Natural killer cell treated with Interleukin-12 subunit alpha and Interleukin-12 subunit beta and Interleukin-15 and Interleukin-18, amount 100 ng/mL, for 72 hours (primary cell): ENCODE data around the gene MRRF. TPM values are rescaled to one million over a fixed set of nuclear protein-coding genes. Genes with fewer than 3 reads are reported as not detected.

Experiments
- ATAC-seq, 2 donors: fragments of 150-1000 bp; cut with Tn5 transposase in 1 of 2; sonication (Bioruptor Pico), chemical (Tn5 transposase) in 1 of 2; 2 replicates each; pipeline ENCODE4 v1.10.0; 2021
- DNase-seq: peaks from one replicate; pipeline ENCODE4 v3.0.0; 2022; ENCODE audit warnings: low spot score
- H3K27ac Mint-ChIP-seq, 2 donors: 1 replicate in 1 of 2; 2 replicates in 1 of 2; pipeline ENCODE4 v1.8.0; 2022; ENCODE audit warnings: mixed read lengths in 2 of 2, mild to moderate bottlenecking in 1 of 2, moderate library complexity in 1 of 2
- H3K27me3 Mint-ChIP-seq, 2 donors: 1 replicate in 1 of 2; 2 replicates in 1 of 2; pipeline ENCODE4 v1.8.0; 2022; ENCODE audit warnings: mixed read lengths in 2 of 2
- H3K36me3 Mint-ChIP-seq: one replicate; pipeline ENCODE4 v1.8.0; 2022; ENCODE audit warnings: mixed read lengths
- H3K4me1 Mint-ChIP-seq, 2 donors: 1 replicate in 1 of 2; 2 replicates in 1 of 2; pipeline ENCODE4 v1.8.0; 2022; ENCODE audit warnings: low read depth in 2 of 2, mixed read lengths in 2 of 2, mild to moderate bottlenecking in 1 of 2
- H3K4me3 Mint-ChIP-seq: one replicate; pipeline ENCODE4 v1.8.0; 2022; ENCODE audit warnings: mixed read lengths
- H3K9me3 Mint-ChIP-seq: 2 replicates; pipeline ENCODE4 v1.8.0; 2022; ENCODE audit warnings: mixed read lengths
- total RNA-seq, 2 donors: library from RNA; stranded (reverse); gene quantifications; one replicate each; pipeline ENCODE4 v1.2.3, GENCODE V29; 2022

MRRF gene
- total RNA-seq, 2 donors from 2014 or later: 41.7 to 60.9 TPM

- Mint-ChIP-seq H3K4me3 (no peak overlapping the region), H3K27me3 (peaks cover 3 to 15% of the 10 kb centered on the region in 2 donors), H3K36me3 (no peaks in the 10 kb centered on the region), H3K9me3 (no peaks in the 10 kb centered on the region), H3K27ac (no peak overlapping the region), H3K4me1 (no peaks in the 10 kb centered on the region)
- DNase-seq: no peak
- ATAC-seq: no peak
Observed at GRCh38 chr9:122336866-122337555, 72.3 kb downstream of the MRRF start.

GRCh38 chr9:122337556-122337929 lies 72.9 kb downstream of the MRRF start:
- DNase-seq (no peak), ATAC-seq (no peak)
- Mint-ChIP-seq H3K27ac (no peak overlapping the region), H3K4me1 (no peaks in the 10 kb centered on the region), H3K9me3 (no peaks in the 10 kb centered on the region), H3K36me3 (no peaks in the 10 kb centered on the region), H3K27me3 (peaks cover 7 to 15% of the 10 kb centered on the region in 2 donors), H3K4me3 (no peak overlapping the region)

- Mint-ChIP-seq H3K9me3 (no peaks in the 10 kb centered on the region), H3K27ac (no peak overlapping the region)
- peak; percentile 58 for DNase-seq
Observed at GRCh38 chr9:122338536-122338935, 73.9 kb downstream of the MRRF start.

GRCh38 chr9:122338994-122339393 lies 74.3 kb downstream of the MRRF start:
- Mint-ChIP-seq H3K27ac (no peak overlapping the region), H3K9me3 (no peaks in the 10 kb centered on the region), H3K4me3 (no peak overlapping the region), H3K4me1 (peaks cover 0 to 2% of the 10 kb centered on the region in 2 donors), H3K36me3 (no peaks in the 10 kb centered on the region), H3K27me3 (peaks cover 11 to 18% of the 10 kb centered on the region in 2 donors)
- ATAC-seq (no peak), DNase-seq (no peak)

More at GRCh38 chr9:122338536-122338935, 73.9 kb downstream of the MRRF start:
- H3K27me3 Mint-ChIP-seq: peaks cover 7 to 15% of the 10 kb centered on the region in 2 donors
- no peaks in the 10 kb centered on the region for H3K36me3 Mint-ChIP-seq
- no peak overlapping the region for H3K4me3 Mint-ChIP-seq
- H3K4me1 Mint-ChIP-seq: no peaks in the 10 kb centered on the region
- ATAC-seq: no peak

GRCh38 chr9:122339579-122339978 lies 74.9 kb downstream of the MRRF start:
- no peaks in the 10 kb centered on the region for H3K9me3 Mint-ChIP-seq
- peaks cover 15 to 19% of the 10 kb centered on the region in 2 donors for H3K27me3 Mint-ChIP-seq
- H3K4me1 Mint-ChIP-seq: peaks cover 0 to 3% of the 10 kb centered on the region in 2 donors
- ATAC-seq (no peak), DNase-seq (no peak)
- H3K4me3 Mint-ChIP-seq: no peak overlapping the region
- no peak overlapping the region for H3K27ac Mint-ChIP-seq
- H3K36me3 Mint-ChIP-seq: no peaks in the 10 kb centered on the region

- DNase-seq (no peak), ATAC-seq (no peak)
- H3K9me3 Mint-ChIP-seq: no peaks in the 10 kb centered on the region
- no peaks in the 10 kb centered on the region for H3K36me3 Mint-ChIP-seq
- peaks cover 0 to 3% of the 10 kb centered on the region in 2 donors for H3K4me1 Mint-ChIP-seq
- H3K27me3 Mint-ChIP-seq: peaks cover 15 to 19% of the 10 kb centered on the region in 2 donors
- no peak overlapping the region for H3K27ac Mint-ChIP-seq
- no peak overlapping the region for H3K4me3 Mint-ChIP-seq
Observed at GRCh38 chr9:122340161-122340560, 75.5 kb downstream of the MRRF start.

- Mint-ChIP-seq H3K27ac (no peak overlapping the region), H3K4me1 (peaks cover 0 to 3% of the 10 kb centered on the region in 2 donors), H3K27me3 (peaks cover 22 to 26% of the 10 kb centered on the region in 2 donors), H3K4me3 (no peak overlapping the region), H3K9me3 (no peaks in the 10 kb centered on the region), H3K36me3 (no peaks in the 10 kb centered on the region)
- ATAC-seq (no peak), DNase-seq (no peak)
Observed at GRCh38 chr9:122342323-122343050, 77.8 kb downstream of the MRRF start.

GRCh38 chr9:122346478-122347347 lies 82.0 kb downstream of the MRRF start:
- no peaks in the 10 kb centered on the region for H3K9me3 Mint-ChIP-seq
- peaks cover 5 to 11% of the 10 kb centered on the region in 2 donors for H3K4me1 Mint-ChIP-seq
- no peak overlapping the region for H3K27ac Mint-ChIP-seq
- no peaks in the 10 kb centered on the region for H3K36me3 Mint-ChIP-seq
- ATAC-seq (peak; percentile 70 to 76), DNase-seq (no peak)
- peaks cover 29 to 42% of the 10 kb centered on the region in 2 donors for H3K27me3 Mint-ChIP-seq
- H3K4me3 Mint-ChIP-seq: peak overlapping the region; percentile 66

GRCh38 chr9:122347348-122348287 lies 82.9 kb downstream of the MRRF start:
- no peaks in the 10 kb centered on the region for H3K36me3 Mint-ChIP-seq
- H3K27ac Mint-ChIP-seq: no peak overlapping the region
- no peak for DNase-seq
- H3K9me3 Mint-ChIP-seq: no peaks in the 10 kb centered on the region
- ATAC-seq: no peak
- peak overlapping the region; percentile 66 for H3K4me3 Mint-ChIP-seq
- H3K4me1 Mint-ChIP-seq: peaks cover 5 to 11% of the 10 kb centered on the region in 2 donors
- peaks cover 29 to 36% of the 10 kb centered on the region in 2 donors for H3K27me3 Mint-ChIP-seq

GRCh38 chr9:122348288-122348777 lies 83.7 kb downstream of the MRRF start:
- Mint-ChIP-seq H3K4me1 (peaks cover 5 to 11% of the 10 kb centered on the region in 2 donors), H3K36me3 (no peaks in the 10 kb centered on the region), H3K27ac (no peak overlapping the region), H3K27me3 (peaks cover 29 to 36% of the 10 kb centered on the region in 2 donors), H3K9me3 (no peaks in the 10 kb centered on the region), H3K4me3 (peak overlapping the region; percentile 9)
- no peak for DNase-seq
- no peak for ATAC-seq

- DNase-seq (no peak), ATAC-seq (no peak)
- no peaks in the 10 kb centered on the region for H3K9me3 Mint-ChIP-seq
- peaks cover 28 to 33% of the 10 kb centered on the region in 2 donors for H3K27me3 Mint-ChIP-seq
- H3K4me1 Mint-ChIP-seq: peaks cover 5 to 10% of the 10 kb centered on the region in 2 donors
- no peaks in the 10 kb centered on the region for H3K36me3 Mint-ChIP-seq
- H3K4me3 Mint-ChIP-seq: peak overlapping the region; percentile 9
- H3K27ac Mint-ChIP-seq: no peak overlapping the region
Observed at GRCh38 chr9:122348791-122349190, 84.1 kb downstream of the MRRF start.

GRCh38 chr9:122349201-122349600 lies 84.5 kb downstream of the MRRF start:
- Mint-ChIP-seq H3K27me3 (peaks cover 25 to 29% of the 10 kb centered on the region in 2 donors), H3K4me3 (no peak overlapping the region), H3K27ac (no peak overlapping the region), H3K9me3 (no peaks in the 10 kb centered on the region), H3K36me3 (no peaks in the 10 kb centered on the region), H3K4me1 (peaks cover 5 to 8% of the 10 kb centered on the region in 2 donors)
- no peak for DNase-seq
- ATAC-seq: no peak
